Measurements from ENCODE around the gene GOLGA6L10. TPM values are rescaled to one million over a fixed set of nuclear protein-coding genes. Genes with fewer than 3 reads are reported as not detected.
"Not testable (repeated sequence)": the region's sequence is repeated elsewhere in the genome, so short reads cannot be mapped to it uniquely, and the experiment has no call there.

GOLGA6L10 gene
- total RNA-seq, 1 donor from 2014 or later = 1.3 TPM

DNA sequence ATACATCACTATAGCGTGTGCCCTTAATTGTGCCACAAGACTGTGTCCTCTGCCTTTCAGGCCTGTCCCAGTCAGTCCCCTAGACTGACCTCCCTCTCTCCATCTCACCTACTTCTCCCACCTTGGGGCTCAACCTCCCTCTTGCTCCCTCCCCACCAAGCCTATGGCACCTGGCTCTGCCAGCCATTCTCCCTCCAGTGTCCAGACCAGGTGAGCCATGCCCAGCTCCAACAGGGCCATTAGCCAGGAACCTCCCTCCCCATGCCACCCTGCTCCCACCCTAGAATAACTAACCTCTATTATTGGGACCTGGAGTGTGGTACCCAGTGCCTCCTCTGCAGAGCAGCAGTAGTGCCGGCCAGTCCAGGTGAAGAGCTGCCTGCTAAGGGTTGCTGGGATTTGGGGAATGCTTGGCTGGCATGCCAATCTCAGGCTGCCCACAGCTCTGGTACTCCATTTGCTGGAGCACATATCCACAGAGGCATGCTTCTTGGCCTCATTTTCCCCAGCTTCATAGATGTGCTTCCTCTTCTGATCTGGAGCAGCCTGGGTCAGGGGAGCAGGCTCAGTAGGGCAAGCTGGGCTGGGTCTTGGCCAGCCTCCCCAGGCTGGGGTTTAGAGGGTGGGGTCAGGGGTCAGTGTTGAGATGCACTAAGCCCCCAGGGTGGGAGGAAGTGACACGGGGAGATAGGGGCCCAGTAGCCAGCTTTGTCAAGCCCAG lies 47.8 kb downstream of the GOLGA6L10 start:
- DNase-seq (ENCODE audit: extremely low read depth, low read depth, low spot score) = no peak

DNA sequence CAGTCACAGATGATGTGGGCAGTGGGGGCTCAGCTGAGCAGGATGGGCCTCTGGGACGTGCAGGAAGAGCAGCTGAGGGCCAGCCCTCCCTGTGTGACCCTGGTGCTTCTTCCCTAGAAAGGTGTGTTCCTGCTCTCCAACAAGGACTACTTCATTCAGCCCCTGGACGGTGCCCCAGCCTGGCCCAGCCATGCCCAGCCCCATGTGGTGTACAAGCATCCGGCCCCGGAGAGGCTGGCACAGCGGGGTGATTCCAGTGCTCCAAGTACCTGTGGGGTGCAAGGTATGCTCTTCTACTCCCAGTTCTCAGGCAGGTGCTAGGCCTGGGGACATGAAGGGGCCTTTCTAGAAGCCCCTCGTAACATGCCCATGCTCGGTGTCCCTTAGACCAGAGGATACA lies 48.4 kb downstream of the GOLGA6L10 start:
- DNase-seq (ENCODE audit: extremely low read depth, low read depth, low spot score) = no peak

DNA sequence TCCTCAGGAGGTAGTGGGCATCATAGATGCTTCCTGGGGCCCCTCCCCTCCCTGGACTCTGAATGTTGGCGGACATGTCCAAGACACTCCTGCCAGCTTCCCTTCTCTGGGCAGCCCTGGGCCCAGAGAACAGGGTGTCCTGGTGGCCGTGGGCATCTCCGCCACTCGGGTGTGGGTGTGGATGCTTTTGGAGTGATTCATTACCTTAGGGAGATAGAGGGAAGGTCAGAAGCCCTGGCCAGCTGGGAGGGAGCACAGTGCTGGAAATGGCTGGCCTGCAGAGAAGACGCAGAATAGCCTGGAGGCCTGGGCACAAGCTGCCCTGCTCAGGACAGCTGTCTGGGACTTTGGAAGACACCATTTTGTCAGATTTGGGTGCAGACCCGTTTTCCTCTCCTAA lies 48.9 kb downstream of the GOLGA6L10 start:
- DNase-seq (ENCODE audit: extremely low read depth, low read depth, low spot score) = not testable (repeated sequence)

DNA sequence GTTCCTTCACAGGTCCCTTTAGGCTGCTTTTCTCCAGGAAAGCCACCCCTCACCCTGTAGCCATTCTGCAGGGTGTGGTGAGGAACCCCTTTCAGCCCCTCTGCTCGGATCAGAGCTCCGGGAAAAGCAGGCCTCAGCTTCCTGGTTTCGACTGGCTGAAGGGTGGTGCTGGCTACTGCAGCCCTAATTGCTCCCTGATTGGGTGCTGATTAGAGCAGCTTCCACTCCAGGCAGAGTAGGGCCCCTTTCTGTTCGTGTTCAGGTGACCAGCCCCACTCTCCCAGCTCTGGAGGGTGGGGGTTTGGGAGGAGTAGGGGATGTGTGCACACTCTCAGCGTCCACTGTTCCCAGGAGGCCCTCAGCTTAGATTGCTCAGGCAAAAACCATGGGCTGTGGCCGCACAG lies 49.8 kb downstream of the GOLGA6L10 start:
- DNase-seq (ENCODE audit: extremely low read depth, low read depth, low spot score) = not testable (repeated sequence)

DNA sequence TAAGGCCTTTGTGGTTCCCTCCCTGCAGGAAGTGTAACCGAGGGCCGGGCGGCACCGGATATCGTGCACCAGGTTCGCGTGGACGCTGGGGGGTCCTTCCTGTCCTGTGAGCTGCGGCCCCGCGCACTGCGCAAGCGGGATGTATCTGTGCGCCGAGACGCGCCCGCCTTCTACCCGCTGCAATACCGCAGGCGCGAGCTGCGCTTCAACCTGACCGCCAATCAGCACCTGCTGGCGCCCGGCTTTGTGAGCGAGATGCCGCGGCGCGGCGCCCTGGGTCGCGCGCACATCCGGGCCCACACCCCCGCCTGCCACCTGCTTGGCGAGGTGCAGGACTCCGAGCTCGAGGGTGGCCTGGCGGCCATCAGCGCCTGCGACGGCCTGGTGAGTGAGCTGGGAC lies 50.8 kb downstream of the GOLGA6L10 start:
- DNase-seq (ENCODE audit: extremely low read depth, low read depth, low spot score) = no peak

DNA sequence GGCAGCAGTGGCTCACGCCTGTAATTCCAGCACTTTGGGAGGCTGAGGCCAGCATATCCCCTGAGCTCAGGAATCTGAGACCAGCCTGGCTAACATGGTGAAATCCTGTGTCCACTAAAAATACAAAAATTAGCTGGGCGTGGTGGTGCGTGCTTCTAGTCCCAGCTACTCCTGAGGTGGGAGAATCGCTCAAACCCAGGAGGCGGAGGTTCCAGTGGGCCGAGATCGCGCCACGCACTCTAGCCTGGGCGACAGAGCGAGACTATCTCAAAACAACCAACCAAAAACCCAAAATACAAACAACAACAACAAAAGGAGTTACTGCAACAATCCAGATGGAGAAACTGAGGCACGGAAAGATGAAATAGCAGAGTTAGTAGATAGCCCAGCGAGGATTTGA lies 51.2 kb downstream of the GOLGA6L10 start:
- no peak for DNase-seq (ENCODE audit: extremely low read depth, low read depth, low spot score)

DNA sequence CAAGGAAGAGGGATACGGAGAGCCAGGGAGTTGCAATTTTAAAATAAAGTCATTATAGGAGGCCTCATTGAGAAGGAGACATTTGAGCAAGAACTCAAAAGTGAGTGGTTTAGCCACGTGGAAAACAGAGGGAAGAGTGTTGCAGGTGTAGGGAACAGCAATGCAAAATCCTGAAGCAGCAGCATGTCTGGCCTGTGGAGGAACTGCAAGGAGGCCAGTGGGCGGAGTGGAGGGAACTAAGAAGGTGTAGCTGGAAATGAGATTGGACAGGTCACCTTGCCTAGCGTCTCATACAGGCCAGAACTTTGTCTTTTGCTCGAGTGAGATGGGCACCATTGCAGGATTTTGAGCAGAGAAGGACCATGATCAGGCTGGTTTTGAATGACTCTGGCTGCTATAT lies 51.7 kb downstream of the GOLGA6L10 start:
- DNase-seq (ENCODE audit: extremely low read depth, low read depth, low spot score) = no peak

DNA sequence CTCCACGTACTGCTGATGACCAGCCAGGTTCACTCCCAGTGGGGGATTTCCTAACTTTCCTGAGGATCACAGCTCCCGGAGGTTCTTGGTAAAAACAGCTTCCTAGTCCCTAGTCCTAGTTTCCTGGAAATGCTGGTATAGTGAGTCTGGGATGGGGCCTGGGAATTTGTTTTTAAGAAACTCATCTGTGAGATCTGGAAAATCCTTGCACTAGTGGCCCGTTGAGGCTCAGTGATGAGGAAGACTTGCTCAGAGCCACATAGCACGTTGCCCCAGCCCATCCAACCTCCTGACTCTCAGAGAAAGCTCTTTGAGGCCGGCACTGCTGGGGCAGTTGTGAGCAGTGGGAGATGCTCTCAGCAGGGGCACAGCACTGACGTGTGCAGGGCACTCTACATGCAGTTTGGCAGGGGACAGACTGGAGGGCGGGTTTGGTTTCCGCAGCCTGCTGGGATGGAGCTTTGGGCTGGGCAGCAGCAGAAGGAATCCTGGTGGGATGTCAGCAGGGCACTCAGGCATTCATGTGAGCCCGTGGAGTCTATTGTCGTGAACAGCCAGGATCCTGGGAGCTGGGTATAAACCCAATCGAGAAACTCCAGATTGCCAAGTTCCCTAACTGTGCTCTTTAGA lies 55.1 kb downstream of the GOLGA6L10 start:
- DNase-seq (ENCODE audit: extremely low read depth, low read depth, low spot score) = no peak

DNA sequence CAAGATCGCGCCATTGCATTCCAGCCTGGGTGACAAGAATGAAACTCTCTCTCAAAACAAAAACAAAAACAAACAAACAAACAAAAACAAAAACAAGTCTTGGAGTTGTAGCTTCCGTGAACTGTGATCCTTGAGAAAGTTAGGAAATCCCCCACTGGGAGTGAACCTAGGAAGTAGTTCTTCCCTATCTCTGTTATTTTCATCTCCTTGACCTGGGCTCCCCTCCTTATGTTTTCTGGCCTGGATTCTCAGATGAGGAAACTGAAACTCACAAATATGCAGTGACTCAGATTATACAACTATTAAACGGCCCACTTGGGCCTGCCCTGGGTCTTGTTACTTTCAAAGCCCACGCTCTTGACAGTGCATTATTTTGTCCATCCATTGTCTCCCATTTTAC lies 57.0 kb downstream of the GOLGA6L10 start:
- DNase-seq (ENCODE audit: extremely low read depth, low read depth, low spot score) = no peak

Other genes with a start within 250 kb of the GOLGA6L10 start
- 16.0 and 19.8 TPM in 2 replicates for gene EFL1, start 86.7 kb downstream of the GOLGA6L10 start, total RNA-seq
- not detected in 2 replicates for gene SAXO2, start 86.7 kb downstream of the GOLGA6L10 start, total RNA-seq
- 1.7 and 5.2 TPM in 2 replicates for gene GOLGA6L9, start 80.3 kb upstream of the GOLGA6L10 start, total RNA-seq
- 1,446 and 3,005 TPM in 2 replicates for gene RPS17, start 191.0 kb upstream of the GOLGA6L10 start, total RNA-seq

Data from glomerular endothelial cell (primary cell).